Measurements from ENCODE around the gene C1QTNF1. TPM values are rescaled to one million over a fixed set of nuclear protein-coding genes. Genes with fewer than 3 reads are reported as not detected.
A peak's percentile ranks its signal among the peaks of the same experiment; 100 is the strongest.

Gene C1QTNF1
- polyA plus RNA-seq, 1 donor (not counting 4 experiments of a cell fraction or from before 2014, with no cell fraction given): 6.6 TPM

- no peaks in the 10 kb centered on the region for H4K20me1 ChIP-seq (ENCODE audit: control insufficient read depth, extremely low read depth, insufficient read depth, low read length)
- DNase-seq (ENCODE audit: low read depth, low spot score) (no peak), FAIRE-seq (peak; percentile 88)
- no peak overlapping the region for H3K4me3 ChIP-seq (ENCODE audit: control insufficient read depth in 2 of 3, extremely low read depth in 1 of 3, insufficient read depth in 2 of 3, low read depth in 1 of 3, low read length in 3 of 3)
- peaks cover 4% of the 10 kb centered on the region for H3K27me3 ChIP-seq (ENCODE audit: control insufficient read depth, extremely low read depth, insufficient read depth, low read length)
- no peak overlapping the region for H3K4me2 ChIP-seq (ENCODE audit: control insufficient read depth, extremely low read depth, insufficient read depth, low read depth, low read length)
- no peak overlapping the region for H2AFZ ChIP-seq (ENCODE audit: control insufficient read depth, low read length)
- no peak overlapping the region for H3K9ac ChIP-seq (ENCODE audit: control insufficient read depth, extremely low read depth, insufficient read depth, low read length)
- no peaks in the 10 kb centered on the region for H3K79me2 ChIP-seq (ENCODE audit: control insufficient read depth, insufficient read depth, low read length)
- no peaks in the 10 kb centered on the region for H3K9me1 ChIP-seq (ENCODE audit: control insufficient read depth, extremely low read depth, insufficient read depth, low read length)
- TF ChIP-seq CTCF (optimal IDR thresholded peaks at IDR 0.05 in 1 of 3, IDR thresholded peaks at IDR 0.05 in 1 of 3, conservative IDR thresholded peaks at IDR 0.05 in 1 of 3; ENCODE audit: extremely low read depth in 1 of 3, insufficient read depth in 2 of 3, low read length in 3 of 3): peak; percentile 96 to 99 (median 98)
- TF ChIP-seq EZH2 (IDR thresholded peaks at IDR 0.05; ENCODE audit: low read length): no peak
- dilution Hi-C loops (cut with MboI; ENCODE audit: extremely low pct_ligation_motif_present, low sequenced_read_pairs): loop anchor here (25.0 kb wide), 1 partner anchor 345 kb away; no protein-coding TSS in a partner anchor
- H3K27ac ChIP-seq (ENCODE audit: control insufficient read depth, insufficient read depth, low read length): no peak overlapping the region
- H3K36me3 ChIP-seq (ENCODE audit: control insufficient read depth in 2 of 2, extremely low read depth in 1 of 2, insufficient read depth in 2 of 2, low read length in 2 of 2): no peaks in the 10 kb centered on the region
- no peaks in the 10 kb centered on the region for H3K9me3 ChIP-seq (ENCODE audit: control insufficient read depth, low read depth, low read length)
- peaks cover 24% of the 10 kb centered on the region for H3K4me1 ChIP-seq (ENCODE audit: control insufficient read depth, extremely low read depth, insufficient read depth, low read length)
Measured at GRCh38 chr17:79042421-79043190, 18.6 kb downstream of the C1QTNF1 start.

GRCh38 chr17:79043191-79043930 is 19.4 kb downstream of the C1QTNF1 start:
- no peaks in the 10 kb centered on the region for H3K9me1 ChIP-seq (ENCODE audit: control insufficient read depth, extremely low read depth, insufficient read depth, low read length)
- H3K4me3 ChIP-seq (ENCODE audit: control insufficient read depth in 2 of 3, extremely low read depth in 1 of 3, insufficient read depth in 2 of 3, low read depth in 1 of 3, low read length in 3 of 3): no peak overlapping the region
- dilution Hi-C loops (cut with MboI; ENCODE audit: extremely low pct_ligation_motif_present, low sequenced_read_pairs): loop anchor here (25.0 kb wide), 1 partner anchor 344 kb away; no protein-coding TSS in a partner anchor
- no peak for FAIRE-seq
- no peaks in the 10 kb centered on the region for H3K36me3 ChIP-seq (ENCODE audit: control insufficient read depth in 2 of 2, extremely low read depth in 1 of 2, insufficient read depth in 2 of 2, low read length in 2 of 2)
- no peak overlapping the region for H2AFZ ChIP-seq (ENCODE audit: control insufficient read depth, low read length)
- DNase-seq (ENCODE audit: low read depth, low spot score): no peak
- TF ChIP-seq CTCF (optimal IDR thresholded peaks at IDR 0.05 in 1 of 3, IDR thresholded peaks at IDR 0.05 in 1 of 3, conservative IDR thresholded peaks at IDR 0.05 in 1 of 3; ENCODE audit: extremely low read depth in 1 of 3, insufficient read depth in 2 of 3, low read length in 3 of 3): no peak
- TF ChIP-seq EZH2 (IDR thresholded peaks at IDR 0.05; ENCODE audit: low read length): no peak
- H3K4me2 ChIP-seq (ENCODE audit: control insufficient read depth, extremely low read depth, insufficient read depth, low read depth, low read length): no peak overlapping the region
- no peak overlapping the region for H3K27ac ChIP-seq (ENCODE audit: control insufficient read depth, insufficient read depth, low read length)
- H3K4me1 ChIP-seq (ENCODE audit: control insufficient read depth, extremely low read depth, insufficient read depth, low read length): peaks cover 20% of the 10 kb centered on the region
- no peak overlapping the region for H3K9ac ChIP-seq (ENCODE audit: control insufficient read depth, extremely low read depth, insufficient read depth, low read length)
- H4K20me1 ChIP-seq (ENCODE audit: control insufficient read depth, extremely low read depth, insufficient read depth, low read length): no peaks in the 10 kb centered on the region
- peaks cover 4% of the 10 kb centered on the region for H3K27me3 ChIP-seq (ENCODE audit: control insufficient read depth, extremely low read depth, insufficient read depth, low read length)
- H3K9me3 ChIP-seq (ENCODE audit: control insufficient read depth, low read depth, low read length): no peaks in the 10 kb centered on the region
- no peaks in the 10 kb centered on the region for H3K79me2 ChIP-seq (ENCODE audit: control insufficient read depth, insufficient read depth, low read length)
